HCT116 (cell line): ENCODE data around the gene SMURF1.

ENCODE experiments used
- CTCF ChIP-seq, 3 experiments: fragments of 200-600 bp in 1 of 3; sonication (generic) in 1 of 3; IDR thresholded peaks in 2 of 3; conservative IDR thresholded peaks in 1 of 3; 2 replicates each; pipeline ENCODE4 v1.5.1; 2012 to 2017; ENCODE audit warnings: low read depth in 2 of 3, low read length in 2 of 3, antibody characterized with exemption in 1 of 3, borderline replicate concordance in 1 of 3, control low read depth in 1 of 3, mild to moderate bottlenecking in 1 of 3, mixed read lengths in 1 of 3, mixed run types in 1 of 3, moderate library complexity in 1 of 3; ENCODE audit not compliant: insufficient read depth in 1 of 3
- POLR2A ChIP-seq: IDR thresholded peaks from 2 replicates; pipeline ENCODE4 v1.7.0; 2011; ENCODE audit warnings: borderline replicate concordance; ENCODE audit not compliant: insufficient read depth, insufficient read length; ENCODE audit errors: extremely low read depth

DNA sequence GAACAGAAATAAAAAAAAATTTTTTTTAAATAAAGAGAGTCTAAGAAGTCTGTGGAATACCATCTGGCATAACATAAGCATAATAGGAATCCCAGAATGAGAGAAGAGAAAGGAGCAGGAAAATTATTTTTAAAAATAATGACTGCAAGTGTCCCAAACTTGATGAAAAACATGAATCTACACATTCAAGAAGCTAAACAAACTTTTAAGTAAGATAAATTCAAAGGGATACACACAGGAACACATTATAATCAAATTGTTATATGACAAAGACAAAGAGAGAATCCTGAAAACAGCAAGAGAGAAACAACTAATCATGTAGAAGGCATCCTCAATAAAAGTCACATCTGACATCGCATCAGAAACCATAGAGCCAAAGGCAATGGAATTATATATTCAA is 30.9 kb downstream of the SMURF1 start:
- no peak for TF ChIP-seq CTCF (IDR thresholded peaks at IDR 0.05 in 2 of 3, conservative IDR thresholded peaks at IDR 0.05 in 1 of 3; ENCODE audit: borderline replicate concordance in 1 of 3, insufficient read depth in 1 of 3, low read depth in 2 of 3, low read length in 2 of 3)
- no peak for TF ChIP-seq POLR2A
